ENCODE measurements around the gene ETV6.

Gene ETV6

DNA sequence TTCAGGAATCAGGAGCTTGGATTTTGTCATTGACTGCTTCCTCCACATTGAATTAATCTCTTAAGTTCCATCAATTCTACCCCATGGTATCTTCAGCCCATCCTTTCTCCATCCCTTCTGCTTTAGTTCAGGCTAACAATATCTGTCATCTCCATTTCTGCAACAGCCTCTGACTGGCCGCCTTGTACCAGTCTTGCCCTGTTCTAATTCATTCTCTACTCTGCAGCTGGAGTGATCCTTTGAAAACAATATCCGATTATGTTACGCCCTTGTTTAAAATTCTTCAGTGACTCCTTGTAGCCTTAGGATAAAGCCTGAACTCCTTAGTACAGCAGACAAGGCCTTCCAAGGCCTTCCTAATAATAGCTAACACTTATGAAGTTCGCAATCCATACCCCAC is 170.2 kb downstream of the ETV6 start:
- H3K4me1 ChIP-seq (ENCODE audit: control insufficient read depth in 1 of 2, insufficient read depth in 1 of 2, low read depth in 1 of 2, low read length in 1 of 2) = peaks cover 21 to 30% of the 10 kb centered on the region in 2 experiments

DNA sequence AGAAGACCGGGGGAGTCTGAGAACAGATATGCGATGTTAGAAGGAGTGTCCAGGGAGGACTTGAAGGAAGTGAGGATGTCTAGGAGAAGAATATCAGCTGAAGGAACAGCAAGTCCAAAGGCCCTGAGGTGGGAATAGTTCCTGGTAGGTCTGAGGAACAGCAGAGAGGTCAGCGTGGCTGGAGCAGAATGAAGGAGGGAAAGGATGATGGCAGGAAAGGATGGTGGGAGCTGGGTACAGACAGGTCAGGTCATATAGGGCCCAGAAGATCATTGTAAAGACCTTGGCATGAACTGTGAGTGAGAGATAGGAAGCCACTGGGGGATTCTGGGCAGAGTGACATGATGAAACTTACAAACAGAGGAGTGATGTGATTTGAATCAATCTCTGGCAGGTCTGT is 171.0 kb downstream of the ETV6 start:
- H3K36me3 ChIP-seq = no peaks in the 10 kb centered on the region
- H3K27me3 ChIP-seq = no peaks in the 10 kb centered on the region
- no peaks in the 10 kb centered on the region for H3K9me3 ChIP-seq
- TF ChIP-seq CTCF (IDR thresholded peaks at IDR 0.05) = no peak
- H3K27ac ChIP-seq = no peak overlapping the region
- H3K4me3 ChIP-seq (ENCODE audit: low read depth in 1 of 2, low read length in 1 of 2) = no peak overlapping the region
- H3K4me1 ChIP-seq (ENCODE audit: control insufficient read depth in 1 of 2, insufficient read depth in 1 of 2, low read depth in 1 of 2, low read length in 1 of 2) = peaks cover 21 to 28% of the 10 kb centered on the region in 2 experiments

More for the DNA sequence above, 170.2 kb downstream of the ETV6 start:
- Histone ChIP-seq H3K36me3 (no peaks in the 10 kb centered on the region), H3K27ac (no peak overlapping the region), H3K9me3 (no peaks in the 10 kb centered on the region), H3K4me3 (ENCODE audit: low read depth in 1 of 2, low read length in 1 of 2) (no peak overlapping the region), H3K27me3 (no peaks in the 10 kb centered on the region)
- no peak for TF ChIP-seq CTCF (IDR thresholded peaks at IDR 0.05)

DNA sequence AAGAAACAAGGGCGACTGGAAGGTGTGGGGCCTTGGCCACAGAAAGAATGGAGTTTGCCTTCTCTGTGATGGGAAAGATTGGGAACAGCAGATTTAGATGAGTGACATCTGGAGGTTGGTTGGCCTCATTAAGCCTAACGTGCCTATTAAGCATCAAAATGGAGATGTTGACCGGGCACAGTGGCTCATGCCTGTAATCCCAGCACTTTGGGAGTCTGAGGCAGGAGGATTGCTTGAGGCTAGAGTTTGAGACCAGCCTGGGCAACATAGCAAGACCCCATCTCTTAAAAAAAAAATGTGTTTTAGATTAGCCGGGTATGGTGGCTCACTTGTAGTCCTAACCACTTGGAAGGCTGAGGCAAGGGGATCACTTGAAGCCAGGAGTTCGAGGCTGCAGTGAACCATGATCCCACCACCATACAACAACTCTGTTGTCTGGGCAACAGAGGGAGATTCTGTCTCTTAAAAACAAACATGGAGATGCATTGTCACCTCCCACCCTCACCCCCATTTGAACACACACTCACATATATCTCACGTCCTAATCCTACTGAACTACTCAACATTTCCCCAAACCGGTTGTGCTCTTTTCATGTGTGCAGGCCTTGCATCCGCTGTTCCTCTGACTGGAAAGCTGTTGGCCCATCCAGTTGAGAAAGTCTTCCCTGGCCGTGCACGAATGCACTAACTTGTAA is 172.1 kb downstream of the ETV6 start:
- H3K27ac ChIP-seq = peak overlapping the region; percentile 62
- no peak overlapping the region for H3K4me3 ChIP-seq (ENCODE audit: low read depth in 1 of 2, low read length in 1 of 2)
- no peaks in the 10 kb centered on the region for H3K9me3 ChIP-seq
- no peak for TF ChIP-seq CTCF (IDR thresholded peaks at IDR 0.05)
- H3K27me3 ChIP-seq = no peaks in the 10 kb centered on the region
- H3K4me1 ChIP-seq (ENCODE audit: control insufficient read depth in 1 of 2, insufficient read depth in 1 of 2, low read depth in 1 of 2, low read length in 1 of 2) = peaks cover 21 to 28% of the 10 kb centered on the region in 2 experiments
- H3K36me3 ChIP-seq = peaks cover 7% of the 10 kb centered on the region

DNA sequence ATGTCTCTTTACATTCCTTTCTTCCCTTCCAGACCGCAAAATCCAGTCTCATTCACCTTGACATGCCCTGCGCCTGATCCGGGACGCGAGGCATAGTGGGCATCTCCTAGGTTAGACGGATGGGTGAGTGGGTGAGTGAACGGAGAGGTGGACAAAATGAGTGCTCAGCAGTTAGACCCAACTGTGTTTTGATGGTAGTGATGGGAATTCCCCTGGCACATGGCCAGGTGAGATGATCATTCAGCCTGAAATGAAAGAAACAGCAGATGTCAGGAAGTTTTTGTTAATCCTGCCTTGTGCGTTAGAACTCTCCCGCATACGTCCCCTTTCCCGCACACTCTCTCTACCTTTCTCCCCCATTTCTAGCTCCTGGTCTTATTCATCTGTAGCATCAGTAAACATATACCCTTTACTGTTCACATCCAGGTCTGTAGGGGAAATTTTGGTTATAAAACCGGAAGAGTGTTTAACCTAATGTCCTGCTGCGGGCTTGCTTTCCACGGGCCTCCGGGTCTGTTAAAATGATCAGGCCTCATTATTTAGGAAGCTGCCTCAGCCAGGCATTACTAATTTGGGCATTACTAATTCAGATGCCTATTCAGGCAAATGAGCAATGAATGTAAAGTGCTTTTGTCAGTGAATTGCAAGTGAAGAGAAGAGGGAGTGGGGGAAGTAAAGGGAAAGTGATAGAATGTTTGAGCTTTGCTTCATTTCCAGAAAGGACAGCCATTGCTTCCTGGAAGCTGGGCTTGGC is 172.8 kb downstream of the ETV6 start:
- no peaks in the 10 kb centered on the region for H3K9me3 ChIP-seq
- no peaks in the 10 kb centered on the region for H3K27me3 ChIP-seq
- H3K4me1 ChIP-seq (ENCODE audit: control insufficient read depth in 1 of 2, insufficient read depth in 1 of 2, low read depth in 1 of 2, low read length in 1 of 2) = peaks cover 24 to 31% of the 10 kb centered on the region in 2 experiments
- peak overlapping the region; percentile 62 for H3K27ac ChIP-seq
- TF ChIP-seq CTCF (IDR thresholded peaks at IDR 0.05) = no peak
- H3K4me3 ChIP-seq (ENCODE audit: low read depth in 1 of 2, low read length in 1 of 2) = no peak overlapping the region
- peaks cover 11% of the 10 kb centered on the region for H3K36me3 ChIP-seq

GRCh38 chr12:11823043-11823442 is 173.6 kb downstream of the ETV6 start:
- TF ChIP-seq CTCF (IDR thresholded peaks at IDR 0.05) = no peak
- no peaks in the 10 kb centered on the region for H3K27me3 ChIP-seq
- H3K36me3 ChIP-seq = peaks cover 11% of the 10 kb centered on the region
- no peak overlapping the region for H3K4me3 ChIP-seq (ENCODE audit: low read depth in 1 of 2, low read length in 1 of 2)
- no peaks in the 10 kb centered on the region for H3K9me3 ChIP-seq
- peaks cover 29 to 35% of the 10 kb centered on the region in 2 experiments for H3K4me1 ChIP-seq (ENCODE audit: control insufficient read depth in 1 of 2, insufficient read depth in 1 of 2, low read depth in 1 of 2, low read length in 1 of 2)
- peak overlapping the region; percentile 62 for H3K27ac ChIP-seq
